Subcutaneous preadipocyte (primary cell): ENCODE data around the gene PDSS2. TPM values are rescaled to one million over a fixed set of nuclear protein-coding genes. Genes with fewer than 3 reads are reported as not detected.

ENCODE experiments used
- small RNA-seq: library from RNA; depleted of rRNA; stranded (forward); fragments of <200 nt; gene quantifications from one replicate; pipeline ENCODE3, GENCODE V24; 2012
- total RNA-seq: library from RNA; depleted of rRNA; stranded (reverse); fragments of >200 nt; gene quantifications from 2 replicates; pipeline ENCODE4 v1.2.3, GENCODE V29; 2012

The PDSS2 gene
- total RNA-seq: 12.5 and 13.9 TPM in 2 replicates

DNA sequence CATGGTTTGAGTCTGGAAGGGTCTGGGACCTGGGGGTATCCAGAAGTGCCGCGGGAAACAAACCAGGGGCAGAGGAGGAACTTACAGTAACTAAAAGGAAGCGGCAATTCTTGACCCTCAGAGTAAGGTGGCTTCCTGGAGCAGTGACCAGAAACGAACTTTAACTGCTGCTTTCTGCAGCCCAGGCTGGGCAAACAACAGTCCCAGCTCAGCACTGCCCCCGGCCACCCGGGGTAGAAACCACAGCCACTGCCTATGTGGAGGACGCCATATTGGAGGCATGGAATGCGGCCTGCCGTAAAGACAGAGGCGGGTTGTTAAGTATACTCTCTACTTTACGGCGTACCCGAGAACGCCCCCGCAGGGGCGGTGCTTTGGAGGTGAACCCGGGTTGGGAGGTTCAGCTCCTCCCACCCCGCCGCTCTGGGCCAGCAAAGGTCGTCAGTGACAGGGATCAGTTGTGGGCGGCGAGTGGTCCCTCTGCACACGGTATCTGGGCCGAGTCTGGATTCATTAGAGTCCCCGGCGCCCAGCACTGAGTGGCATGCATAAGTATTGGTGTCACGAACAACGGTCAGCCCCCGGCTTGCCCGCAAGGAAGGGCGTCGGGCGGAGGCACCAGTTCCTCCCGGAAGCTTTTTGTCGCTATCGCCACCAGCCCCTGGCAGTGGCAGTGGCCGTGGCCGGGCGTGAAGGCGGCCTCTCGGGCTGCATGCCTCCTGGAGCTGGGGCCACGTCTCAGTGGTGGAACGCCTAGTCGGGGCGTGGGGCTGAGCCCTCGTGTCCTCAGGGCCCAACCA is at the start of gene PDSS2:
Gene PDSS2 (minus strand): TSS at position 282 of the 800 bp plus-strand sequence. CDS start 279 bp downstream, at position 3.

GRCh38 chr6:107489636-107490565 is 30.5 kb upstream of the PDSS2 start, which contains the start of gene SOBP:
TSS of gene SOBP (plus strand) at chr6:107490117. CDS start at chr6:107490617, 500 bp downstream.

GRCh38 chr6:107114926-107115694 is 344.3 kb downstream of the PDSS2 start, which contains the start of gene BEND3:
TSS of gene BEND3 (minus strand) at chr6:107115515. CDS start at chr6:107099285, 16,230 bp downstream.

Small RNA genes within 50 kb of the gene (small RNA-seq; reads per million reads assigned to genes)
- gene AL591516.1: not detected
- not detected for gene RNU6-1299P

Other genes starting within 250 kb of the PDSS2 start
- gene SOBP, start 30.6 kb upstream of the PDSS2 start, total RNA-seq: 7.0 and 8.8 TPM in 2 replicates